Prostate gland (tissue), 2 donors: ENCODE measurements around the gene AP4S1. TPM values are rescaled to one million over a fixed set of nuclear protein-coding genes. Genes with fewer than 3 reads are reported as not detected.
"Not testable (repeated sequence)": the region's sequence is repeated elsewhere in the genome, so short reads cannot be mapped to it uniquely, and the experiment has no call there.

Experiments used
- DNase-seq: peaks from one replicate; pipeline ENCODE4 v3.0.0-alpha.2; 2019; ENCODE audit warnings: low spot score
- H3K27ac ChIP-seq, 2 donors: fragments of 200-600 bp; sonication (generic); 2 replicates each; pipeline ENCODE4 v1.5.1; 2017 to 2019
- H3K27me3 ChIP-seq: fragments of 200-600 bp; sonication (generic); replicated peaks from 2 replicates; pipeline ENCODE4 v1.5.1; 2019; ENCODE audit not compliant: insufficient read depth
- H3K36me3 ChIP-seq, 2 donors: fragments of 200-600 bp; sonication (generic); 1 replicate in 1 of 2; 2 replicates in 1 of 2; pipeline versions ENCODE4 v1.5.1 to v1.8.1; 2017 to 2019
- H3K4me1 ChIP-seq: fragments of 200-600 bp; sonication (generic); replicated peaks from 2 replicates; pipeline ENCODE4 v1.5.1; 2019
- H3K4me3 ChIP-seq, 2 donors: fragments of 200-600 bp; sonication (generic); 2 replicates each; pipeline ENCODE4 v1.5.1; 2017 to 2019
- H3K9me3 ChIP-seq: fragments of 200-600 bp; sonication (generic); 2 replicates; pipeline ENCODE4 v1.5.1; 2017
- CTCF ChIP-seq, 4 experiments: fragments of 200-600 bp in 2 of 4; fragments of 450-650 bp in 2 of 4; sonication (generic) in 2 of 4; IDR thresholded peaks; 1 replicate in 3 of 4; 2 replicates in 1 of 4; pipeline ENCODE4 v1.5.1; 2016 to 2019; ENCODE audit warnings: antibody characterized with exemption in 4 of 4, mild to moderate bottlenecking in 2 of 4, moderate library complexity in 2 of 4
- POLR2A ChIP-seq: fragments of 450-650 bp; IDR thresholded peaks from one replicate; pipeline ENCODE4 v1.6.1; 2016; ENCODE audit warnings: antibody characterized with exemption, mild to moderate bottlenecking
- POLR2AphosphoS5 ChIP-seq: sonication (generic); formaldehyde crosslinking; IDR thresholded peaks from one replicate; pipeline ENCODE4 v1.6.1; 2017; ENCODE audit warnings: antibody characterized with exemption
- WGBS: methylation state at CpG from one replicate; pipeline ENCODE4 v1.1.5; 2018; 5-methylcytosine and 5-hydroxymethylcytosine counted together
- intact Hi-C: fragments of 100-400 bp; cut with DNase I; formaldehyde crosslinking; loops from one replicate; pipeline ENCODE4 v1.14.2; 2022
- total RNA-seq, 2 donors: library from RNA; depleted of rRNA; stranded (reverse); fragments of >200 nt; gene quantifications; one replicate each; pipeline ENCODE4 v1.1.0, GENCODE V29; 2016

Gene AP4S1
- total RNA-seq, 2 donors from 2014 or later: 6.1 to 9.8 TPM

- Histone ChIP-seq H3K9me3 (no peaks in the 10 kb centered on the region), H3K4me3 (no peak overlapping the region), H3K27me3 (no peaks in the 10 kb centered on the region), H3K27ac (no peak overlapping the region), H3K4me1 (no peaks in the 10 kb centered on the region), H3K36me3 (no peaks in the 10 kb centered on the region)
- intact Hi-C loops: no loop called here
- WGBS: 41% methylated on average over 1 of the region's 1 CpG
- DNase-seq: no peak
- no peak for TF ChIP-seq CTCF (IDR thresholded peaks at IDR 0.05)
- no peak for TF ChIP-seq POLR2A
- TF ChIP-seq POLR2AphosphoS5: no peak
These were observed 33.9 kb downstream of the AP4S1 start for GRCh38 chr14:31059152-31059924.

GRCh38 chr14:31060253-31060875, 34.9 kb downstream of the AP4S1 start:
- no peaks in the 10 kb centered on the region for H3K9me3 ChIP-seq
- intact Hi-C loops: no loop called here
- H3K27me3 ChIP-seq: no peaks in the 10 kb centered on the region
- no peaks in the 10 kb centered on the region for H3K4me1 ChIP-seq
- no peak overlapping the region for H3K4me3 ChIP-seq
- no peak overlapping the region for H3K27ac ChIP-seq
- WGBS: 79% methylated on average over 6 of the region's 6 CpGs
- no peaks in the 10 kb centered on the region for H3K36me3 ChIP-seq
- no peak for DNase-seq
- TF ChIP-seq POLR2A (no peak), CTCF (IDR thresholded peaks at IDR 0.05) (no peak), POLR2AphosphoS5 (no peak)

GRCh38 chr14:31062908-31063307, 37.5 kb downstream of the AP4S1 start:
- H3K27ac ChIP-seq, H3K4me1 ChIP-seq, H3K4me3 ChIP-seq, intact Hi-C loops, H3K9me3 ChIP-seq, H3K27me3 ChIP-seq, DNase-seq, H3K36me3 ChIP-seq: not testable (repeated sequence)
- 92% methylated on average over 8 of the region's 8 CpGs for WGBS

- no peaks in the 10 kb centered on the region for H3K9me3 ChIP-seq
- no peak for DNase-seq
- H3K27ac ChIP-seq: no peak overlapping the region
- no peaks in the 10 kb centered on the region for H3K27me3 ChIP-seq
- H3K4me3 ChIP-seq: no peak overlapping the region
- intact Hi-C loops: no loop called here
- WGBS: 70% methylated on average over 1 of the region's 1 CpG
- TF ChIP-seq POLR2A (no peak), CTCF (IDR thresholded peaks at IDR 0.05) (no peak), POLR2AphosphoS5 (no peak)
- no peaks in the 10 kb centered on the region for H3K4me1 ChIP-seq
- no peaks in the 10 kb centered on the region for H3K36me3 ChIP-seq
These were observed 42.8 kb downstream of the AP4S1 start for GRCh38 chr14:31068235-31068634.

- WGBS: 94% methylated on average over 3 of the region's 3 CpGs
- no peak overlapping the region for H3K4me3 ChIP-seq
- intact Hi-C loops: no loop called here
- H3K36me3 ChIP-seq: no peaks in the 10 kb centered on the region
- DNase-seq: no peak
- no peaks in the 10 kb centered on the region for H3K27me3 ChIP-seq
- no peak for TF ChIP-seq CTCF (IDR thresholded peaks at IDR 0.05)
- TF ChIP-seq POLR2A: no peak
- TF ChIP-seq POLR2AphosphoS5: no peak
- H3K4me1 ChIP-seq: no peaks in the 10 kb centered on the region
- no peaks in the 10 kb centered on the region for H3K9me3 ChIP-seq
- H3K27ac ChIP-seq: no peak overlapping the region
These were observed 43.9 kb downstream of the AP4S1 start for GRCh38 chr14:31069343-31069742.
